COLO668 (cell line): ENCODE results near the gene BCL7B.
"Not testable (repeated sequence)": the region's sequence is repeated elsewhere in the genome, so short reads cannot be mapped to it uniquely, and the experiment has no call there.

Source experiments
- DNase-seq: peaks from one replicate; lab custom pipeline; 2025; ENCODE audit not compliant: unreplicated experiment; lab: John Stamatoyannopoulos, UW

The BCL7B gene

DNA sequence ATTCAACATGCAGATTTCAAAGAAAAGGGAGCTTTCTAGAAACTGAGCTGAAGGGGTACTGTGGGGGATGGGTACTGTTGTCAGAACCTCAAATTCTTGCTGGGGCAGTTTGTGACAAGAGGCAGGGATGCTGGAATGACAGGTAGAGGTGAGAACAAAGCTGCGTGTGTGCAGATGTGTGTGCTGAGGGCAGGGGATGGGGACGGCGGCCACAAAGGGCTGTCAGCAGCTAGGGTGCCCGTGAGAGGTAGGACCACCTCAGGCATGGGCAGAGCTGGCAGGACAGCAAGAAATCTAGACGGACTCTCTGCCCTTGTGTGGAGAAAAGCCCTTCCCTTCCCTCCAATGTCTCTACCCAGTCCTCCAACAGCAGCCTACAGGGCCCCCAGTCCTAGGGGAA is 21.0 kb downstream of the BCL7B start:
- DNase-seq: no peak

DNA sequence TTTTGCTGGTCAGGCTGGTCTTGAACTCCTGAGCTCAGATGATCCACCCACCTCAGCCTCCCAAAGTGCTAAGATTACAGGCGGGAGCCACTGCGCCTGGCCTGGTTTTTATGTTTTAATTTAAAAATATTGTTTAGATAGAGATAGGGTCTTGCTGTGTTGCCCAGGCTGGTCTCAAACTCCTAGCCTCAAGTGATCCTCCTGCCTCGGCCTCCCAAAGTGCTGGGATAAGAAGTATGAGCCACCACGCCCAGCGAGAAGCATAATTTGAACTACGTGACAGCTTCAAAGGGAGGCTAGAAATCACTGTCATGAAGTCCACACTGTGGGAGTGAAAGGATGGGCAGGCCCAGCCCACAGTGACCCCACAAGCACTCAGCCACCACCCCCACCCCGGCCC is 21.6 kb downstream of the BCL7B start:
- not testable (repeated sequence) for DNase-seq

DNA sequence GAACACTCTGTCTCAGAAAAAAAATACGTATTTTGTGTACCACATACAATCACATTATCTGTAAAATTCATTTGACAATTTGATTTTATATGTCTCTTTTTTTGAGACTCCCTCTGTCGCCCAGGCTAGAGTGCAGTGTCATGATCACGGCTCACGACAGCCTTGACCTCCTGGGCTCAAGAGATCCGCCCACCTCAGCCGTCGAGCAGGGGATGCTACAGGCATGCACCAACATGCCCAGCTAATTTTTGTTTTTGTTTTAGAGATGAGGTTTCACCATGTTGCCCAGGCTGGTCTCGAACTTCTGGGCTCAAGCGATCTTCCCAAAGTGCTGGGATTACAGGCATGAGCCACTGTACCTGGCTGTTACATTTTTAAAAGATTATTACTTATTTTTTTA is 23.7 kb downstream of the BCL7B start:
- DNase-seq: no peak

DNA sequence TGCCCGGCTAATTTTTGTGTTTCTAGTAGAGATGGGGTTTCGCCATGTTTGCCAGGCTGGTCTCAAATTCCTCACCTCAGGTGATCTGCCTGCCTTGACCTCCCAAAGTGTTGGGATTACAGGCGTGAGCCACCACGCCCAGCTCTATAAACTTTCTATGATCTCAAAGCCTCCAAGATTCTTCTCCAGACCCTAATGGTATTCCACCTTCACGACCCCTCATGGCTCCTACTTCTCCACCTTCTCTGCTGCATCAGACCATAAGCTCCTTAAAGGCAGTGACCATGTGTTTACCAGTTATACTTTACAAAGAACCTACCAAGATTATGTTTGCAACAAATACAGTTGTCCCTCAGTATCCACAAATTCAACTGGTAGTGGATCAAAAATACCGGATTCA is 25.3 kb downstream of the BCL7B start:
- DNase-seq: no peak

DNA sequence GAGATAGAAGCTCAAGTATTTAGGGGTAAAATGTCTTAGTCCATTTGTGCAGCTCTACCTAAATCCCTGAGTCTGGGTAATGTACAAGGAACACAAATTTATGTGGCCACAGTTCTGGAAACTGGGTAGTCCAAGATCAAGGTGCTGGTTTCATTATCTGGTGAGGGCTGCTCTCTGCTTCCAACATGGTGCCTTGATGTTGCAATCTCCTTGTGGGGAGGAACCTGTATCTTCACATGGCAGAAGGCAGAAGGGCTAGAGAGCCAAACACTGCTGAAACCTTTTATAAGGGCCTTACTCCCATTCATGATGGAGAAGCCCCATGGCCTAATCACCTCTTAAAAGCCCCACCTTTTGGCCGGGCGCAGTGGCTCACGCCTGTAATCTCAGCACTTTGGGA is 26.7 kb downstream of the BCL7B start:
- DNase-seq: no peak

DNA sequence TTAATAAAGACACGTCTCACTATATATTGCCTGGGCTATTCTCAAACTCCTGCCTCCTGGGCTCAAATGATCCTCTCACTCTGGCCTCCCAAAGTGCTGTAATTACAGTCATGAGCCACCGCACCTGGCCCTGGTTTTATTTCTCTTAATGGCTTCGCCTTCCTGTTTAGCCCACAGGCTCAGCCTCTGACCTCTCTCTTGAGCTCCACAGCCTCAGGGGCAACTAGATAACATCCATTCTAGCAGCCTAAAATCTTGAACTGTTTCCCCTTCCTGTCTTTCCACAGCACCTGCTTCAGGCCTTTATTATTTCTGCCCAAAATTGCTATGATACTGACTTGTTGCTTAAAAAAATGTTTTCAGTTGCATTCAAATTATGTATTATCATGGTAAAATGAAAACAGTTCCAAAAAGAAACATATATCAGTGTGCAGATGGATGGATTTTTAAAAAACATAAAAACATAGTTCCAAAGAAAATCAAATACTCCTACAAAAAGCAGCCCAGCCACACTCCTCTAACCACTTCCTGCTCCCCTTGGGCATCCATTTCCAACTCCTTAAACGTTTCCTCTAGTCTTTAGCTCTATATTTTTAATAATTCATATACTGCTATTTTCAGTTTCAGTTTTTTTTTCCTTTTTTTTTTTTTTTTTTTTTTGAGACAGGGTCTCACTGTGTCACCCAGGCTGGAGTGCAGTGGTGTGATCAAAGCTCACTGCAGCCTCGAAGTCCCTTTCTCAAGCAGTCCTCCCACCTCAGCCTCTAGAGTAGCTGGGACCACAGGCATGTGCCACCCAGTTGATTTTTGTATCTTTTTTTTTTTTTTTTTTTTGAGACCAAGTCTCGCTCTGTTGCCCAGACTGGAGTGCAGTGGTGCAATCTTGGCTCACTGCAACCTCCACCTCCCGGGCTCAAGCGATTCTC is 30.3 kb downstream of the BCL7B start:
- peak; percentile 52 for DNase-seq

DNA sequence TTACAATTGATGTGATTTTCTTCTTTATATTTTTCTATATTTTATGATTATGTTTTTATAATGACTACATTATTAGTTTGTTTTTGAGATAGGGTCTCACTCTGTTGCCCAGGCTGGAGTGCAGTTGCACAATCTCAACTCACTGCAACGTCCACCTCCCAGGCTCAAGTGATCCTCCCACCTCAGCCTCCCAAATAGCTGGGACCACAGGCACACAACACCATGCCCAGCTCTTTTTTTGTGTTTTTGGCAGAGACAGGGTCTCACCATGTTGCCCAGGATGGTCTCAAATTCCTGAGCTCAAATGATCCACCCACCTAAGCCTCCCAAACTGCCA is 31.4 kb downstream of the BCL7B start:
- DNase-seq: not testable (repeated sequence)

DNA sequence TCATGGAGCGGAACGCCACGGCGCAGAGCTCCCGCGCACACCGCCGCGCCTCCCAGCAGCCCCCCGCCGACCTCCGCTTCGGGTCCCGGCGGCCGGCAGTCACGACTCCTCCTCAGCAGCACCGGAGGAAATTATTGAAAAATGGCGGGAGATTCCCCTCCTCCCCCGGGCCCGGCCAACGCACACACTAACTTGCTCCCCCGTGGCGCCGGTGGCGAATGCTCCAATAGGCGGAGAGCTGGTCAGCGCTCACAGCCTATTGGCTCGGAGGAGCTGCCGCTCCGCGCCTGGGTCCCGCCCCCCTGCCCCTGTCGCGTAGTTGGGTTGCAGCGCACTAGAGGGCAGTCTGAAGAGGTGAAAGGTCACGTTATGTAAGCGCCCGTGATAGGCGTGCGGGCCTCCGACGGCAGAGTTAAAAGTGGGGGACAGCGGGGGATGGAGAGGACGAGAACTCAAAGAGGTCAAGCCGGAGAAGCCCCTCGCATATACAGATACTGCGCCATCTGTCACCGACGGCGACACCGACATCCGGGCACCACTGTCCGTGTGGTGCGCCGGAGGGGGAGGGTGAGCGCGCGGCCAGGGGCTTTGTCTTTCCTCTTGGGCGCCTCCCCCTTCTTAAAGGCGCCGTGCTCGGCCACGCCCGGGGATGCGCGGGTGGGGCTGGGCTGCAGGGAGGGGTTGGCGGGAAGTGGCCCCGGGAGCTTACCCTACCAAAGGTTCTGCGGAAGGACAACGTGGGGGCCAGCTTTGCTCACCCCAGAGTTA is 35.2 kb downstream of the BCL7B start, which contains the start of gene BAZ1B:
TSS of gene BAZ1B (minus strand) at position 189 of the 768 bp plus-strand sequence. CDS start 360 bp downstream, outside the sequence.
- DNase-seq: peak; percentile 98

DNA sequence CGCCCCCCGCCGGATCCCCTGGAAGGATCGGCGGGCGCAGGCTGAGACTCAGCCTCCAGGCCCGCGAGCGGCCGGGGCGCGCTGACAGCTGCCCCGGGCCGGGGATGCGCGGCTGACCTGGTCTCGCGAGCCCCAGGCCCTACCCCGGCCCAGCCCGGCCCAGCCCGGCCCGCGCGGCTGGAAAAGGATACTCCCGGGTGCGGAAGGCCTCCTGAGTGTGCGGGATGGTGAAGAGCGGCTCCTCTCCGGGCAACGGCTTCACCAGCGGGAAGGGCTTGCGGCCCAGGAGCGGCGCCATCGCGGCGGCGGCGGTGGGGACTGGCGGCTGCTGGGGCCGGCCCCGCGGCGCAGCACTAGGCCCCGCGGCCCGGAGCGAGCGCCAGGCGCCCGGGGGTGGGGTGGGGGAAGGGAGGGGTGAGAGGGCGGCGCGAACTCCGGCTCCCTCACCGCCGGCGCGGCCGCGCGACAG is 35.8 kb downstream of the BCL7B start:
- DNase-seq: peak; percentile 83

DNA sequence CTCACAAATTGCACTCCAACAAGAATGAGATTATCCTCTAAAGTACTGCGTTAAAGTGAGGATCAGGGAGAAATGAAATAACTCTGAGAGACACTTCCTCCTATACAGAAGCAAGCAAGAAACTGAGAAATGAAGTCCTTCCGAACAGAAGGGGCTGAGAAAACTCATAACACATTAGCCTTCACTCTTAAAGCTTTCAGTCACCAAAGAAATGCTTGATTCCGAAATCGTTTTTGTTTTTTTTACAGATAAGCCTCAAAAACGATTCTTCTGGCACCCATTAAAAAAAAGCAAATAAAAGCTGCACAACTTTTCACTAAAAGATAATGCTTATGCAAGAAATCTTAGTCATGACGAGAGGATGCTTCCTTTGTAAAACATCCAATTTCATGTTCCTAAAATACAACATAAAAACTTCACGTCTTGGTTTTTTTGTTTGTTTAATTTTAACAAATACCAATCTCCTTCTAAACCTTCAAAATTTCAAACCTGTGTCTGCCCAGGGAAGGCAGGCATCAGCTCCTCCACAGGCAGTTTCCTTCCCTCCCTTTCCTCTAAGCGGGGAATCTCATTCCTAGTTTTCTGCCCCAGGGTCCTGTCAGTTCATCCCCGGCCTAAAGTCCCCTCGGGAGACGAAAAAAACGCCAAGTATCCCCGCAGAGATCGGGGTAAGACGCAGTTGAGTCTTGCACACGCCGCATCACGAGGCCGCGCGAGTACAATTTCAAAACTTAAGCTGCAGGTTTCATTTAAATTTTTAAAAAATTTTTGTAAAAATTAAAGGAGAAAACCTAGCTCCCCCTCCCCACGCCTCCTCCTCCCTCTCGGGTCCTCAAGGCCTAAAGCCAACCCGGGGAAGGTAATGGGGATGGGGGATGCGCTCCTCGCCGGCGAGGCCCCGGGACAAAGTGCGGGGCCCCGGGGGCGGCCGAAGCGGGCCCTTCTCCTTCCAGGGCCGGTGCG is 36.5 kb downstream of the BCL7B start:
- DNase-seq: no peak

DNA sequence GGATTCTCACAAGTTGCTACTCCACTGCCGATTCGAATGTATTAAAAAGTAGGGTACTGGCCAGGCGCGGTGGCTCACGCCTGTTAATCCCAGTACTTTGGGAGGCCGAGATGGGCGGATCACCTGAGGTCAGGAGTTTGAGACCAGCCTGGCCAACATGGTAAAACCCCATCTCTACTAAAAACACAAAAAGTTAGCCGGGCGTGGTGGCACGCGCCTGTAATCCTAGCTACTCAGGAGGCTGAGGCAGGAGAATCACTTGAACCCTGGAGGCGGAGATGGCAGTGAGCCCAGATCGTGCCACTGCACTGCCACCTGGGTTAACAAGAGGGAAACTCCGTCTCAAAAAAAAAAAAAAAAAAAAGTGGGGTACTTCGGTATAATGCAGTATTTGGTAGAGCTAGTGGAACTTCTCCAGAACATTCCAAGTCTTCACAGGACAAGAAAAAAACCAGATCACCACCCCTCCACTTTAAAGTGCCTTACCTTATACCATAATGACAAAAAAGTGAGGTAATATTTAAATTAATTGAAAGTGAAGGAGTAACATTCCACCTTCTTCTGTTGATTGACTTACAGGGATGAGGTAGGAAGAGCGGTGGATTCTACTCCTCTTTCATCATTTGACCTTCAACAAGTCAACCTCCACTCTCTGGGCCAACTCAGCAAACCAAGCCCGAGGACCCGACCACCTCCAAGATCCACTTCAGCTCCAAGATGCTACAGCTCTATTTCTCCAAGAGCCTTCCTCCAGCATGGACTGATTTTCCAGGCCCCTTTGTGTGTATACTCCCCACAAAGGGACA is 37.4 kb downstream of the BCL7B start:
- DNase-seq: peak; percentile 3

DNA sequence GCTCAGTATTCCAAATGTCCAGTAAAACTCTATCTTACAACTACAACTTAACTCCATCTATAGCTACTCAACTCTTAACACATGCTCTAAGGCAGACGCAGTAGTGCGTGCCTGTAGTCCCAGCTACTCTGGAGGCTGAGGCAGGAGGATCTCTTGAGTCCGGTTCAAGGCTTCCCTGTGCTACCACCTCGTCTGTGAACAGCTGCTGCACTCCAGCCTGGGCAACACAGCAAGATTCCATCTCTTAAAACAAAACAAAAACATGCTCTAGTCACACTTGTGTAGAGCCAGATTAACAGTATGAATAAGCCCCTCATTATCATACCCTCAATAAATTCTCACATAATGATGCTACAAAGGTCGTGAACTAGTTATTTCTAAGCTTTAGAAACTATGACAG is 39.0 kb downstream of the BCL7B start:
- DNase-seq: no peak

DNA sequence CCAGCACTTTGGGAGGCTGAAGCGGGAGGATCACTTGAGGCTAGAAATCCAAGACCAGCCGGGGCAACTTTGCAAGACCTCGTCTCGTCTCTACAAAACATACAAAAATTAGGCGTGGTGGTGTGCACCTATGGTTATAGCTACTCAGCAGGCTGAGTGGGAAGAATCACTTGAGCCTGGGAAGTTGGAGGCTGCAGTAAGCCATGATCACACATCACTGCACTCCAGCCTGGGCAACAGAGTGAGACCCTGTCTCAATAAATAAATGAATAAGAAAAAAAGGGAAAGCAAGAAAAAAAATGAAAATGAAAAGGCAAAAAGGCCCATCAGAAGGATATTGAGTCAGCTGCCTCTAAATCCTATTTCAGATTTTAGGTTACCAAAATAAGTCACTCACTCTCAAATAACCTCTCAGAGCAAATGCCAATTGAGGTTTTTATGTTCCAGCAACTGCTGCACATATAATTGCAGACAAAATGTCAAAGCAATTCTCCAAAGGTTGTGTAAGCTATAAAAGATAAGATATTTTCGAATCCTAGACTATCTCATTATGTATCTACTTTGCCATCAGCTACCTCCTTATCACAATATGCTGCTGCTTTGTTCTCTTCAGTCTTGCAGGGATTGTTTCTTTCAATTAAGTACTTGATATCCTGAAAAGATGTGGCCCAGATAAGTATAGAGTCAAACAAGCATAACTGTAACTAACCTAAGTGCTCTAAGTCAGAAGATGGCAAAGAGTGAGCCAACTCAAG is 40.1 kb downstream of the BCL7B start:
- DNase-seq: no peak

DNA sequence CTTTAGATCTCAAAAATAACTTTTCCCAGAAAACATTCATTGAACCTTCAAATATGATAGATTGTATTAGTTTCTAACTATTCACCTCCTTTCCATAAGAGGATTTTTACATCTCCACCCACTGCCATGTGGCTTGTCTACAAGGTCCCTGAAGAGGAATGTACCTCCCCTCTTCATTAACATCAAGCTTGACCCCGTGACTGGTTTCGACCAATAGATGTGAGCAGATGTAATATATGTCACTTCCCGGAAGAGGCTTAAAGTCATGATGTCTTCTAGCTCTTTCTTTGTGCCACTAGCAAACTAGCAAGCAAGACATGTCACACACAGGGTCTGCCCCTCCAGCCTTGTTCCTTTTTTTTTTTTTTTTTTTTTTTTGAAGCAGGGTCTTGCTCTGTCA is 42.3 kb downstream of the BCL7B start:
- no peak for DNase-seq

DNA sequence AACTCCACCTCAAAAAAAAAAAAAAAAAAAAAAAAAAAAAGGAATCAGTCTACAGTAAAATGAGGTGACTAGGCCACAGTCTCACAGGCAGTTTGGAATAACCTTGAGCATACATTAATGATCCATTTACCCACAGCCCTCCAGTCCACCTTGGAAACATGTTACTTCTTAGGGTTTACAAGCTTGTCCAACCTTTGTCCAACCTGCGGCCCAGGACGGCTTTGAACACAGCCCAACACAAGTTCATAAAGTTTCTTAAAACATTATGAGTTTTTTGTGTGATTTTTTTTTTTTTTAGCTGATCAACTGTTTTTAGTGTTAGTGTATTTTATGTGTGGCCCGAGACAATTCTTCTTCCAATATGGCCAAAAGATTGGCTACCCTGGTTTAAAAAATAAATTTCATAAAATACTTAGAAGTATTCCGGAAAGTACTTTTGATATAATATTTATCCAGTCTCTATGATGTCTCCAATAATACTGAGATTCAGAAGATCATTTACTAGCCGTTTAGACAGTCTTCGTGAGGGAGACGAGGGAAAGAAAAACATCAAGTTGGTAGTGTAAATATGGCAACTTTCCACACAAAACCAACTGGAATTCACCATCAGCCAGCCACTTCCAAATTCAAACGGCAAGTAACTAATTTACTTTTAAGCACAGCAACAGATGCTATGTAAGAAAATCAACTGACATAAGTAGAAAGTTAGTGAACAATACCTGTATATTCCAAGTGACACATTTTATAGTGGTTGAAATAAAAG is 45.3 kb downstream of the BCL7B start:
- DNase-seq: no peak

DNA sequence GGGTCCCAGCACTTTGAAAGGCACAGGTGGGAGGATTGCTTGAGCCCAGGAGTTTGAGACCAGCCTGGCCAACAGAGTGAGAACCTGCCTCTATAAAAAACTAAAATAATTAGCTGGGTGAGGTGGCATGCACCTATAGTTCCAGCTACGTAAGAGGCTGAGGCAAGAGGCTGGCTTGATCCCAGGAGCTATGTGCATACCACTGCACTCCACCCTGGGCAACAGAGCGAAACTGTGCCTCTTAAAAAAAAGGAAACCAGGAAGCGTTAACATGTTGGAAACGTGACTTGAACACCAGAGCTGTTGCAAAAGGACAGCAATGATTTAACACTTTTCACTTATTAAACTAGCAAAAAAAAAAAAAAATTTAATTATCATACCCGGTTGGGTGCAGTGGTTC is 48.0 kb downstream of the BCL7B start:
- no peak for DNase-seq

DNA sequence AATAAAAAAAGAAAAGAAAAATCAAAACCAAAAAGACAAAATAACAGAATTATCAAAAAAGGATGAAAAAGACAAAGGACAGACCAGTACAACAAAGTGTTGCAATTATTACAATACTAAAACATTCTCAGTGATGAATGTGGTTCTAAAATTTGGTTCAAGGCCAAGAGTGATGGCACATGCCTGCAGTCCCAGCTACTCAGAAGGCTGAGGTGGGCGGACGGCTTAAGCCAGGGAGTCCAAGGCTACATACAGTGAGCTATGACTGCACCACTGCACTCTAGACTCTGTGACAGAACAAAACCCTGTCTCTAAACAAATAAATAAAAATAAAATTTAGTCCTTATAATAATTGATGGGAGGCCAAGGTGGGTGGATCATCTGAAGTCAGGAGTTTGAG is 49.9 kb downstream of the BCL7B start:
- no peak for DNase-seq

DNA sequence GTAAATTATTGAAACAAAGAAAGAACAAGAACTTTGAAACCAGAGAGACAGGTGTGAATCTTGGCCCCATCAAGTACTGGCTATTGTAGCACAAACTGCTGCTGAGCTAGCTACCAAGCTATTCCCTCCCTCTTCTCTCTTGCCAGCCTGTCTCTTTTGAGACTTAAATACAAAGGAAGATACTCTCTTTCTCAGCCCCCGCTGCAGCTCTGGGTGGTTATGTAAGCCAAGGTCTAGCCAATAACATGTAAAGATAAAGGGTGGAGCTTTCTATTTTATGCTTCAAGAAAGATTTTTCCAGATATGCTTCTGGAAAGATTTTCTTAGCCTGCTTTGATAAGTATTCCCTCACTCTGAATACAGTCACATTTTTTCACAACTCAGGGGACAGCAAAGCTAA is 52.6 kb downstream of the BCL7B start:
- no peak for DNase-seq

DNA sequence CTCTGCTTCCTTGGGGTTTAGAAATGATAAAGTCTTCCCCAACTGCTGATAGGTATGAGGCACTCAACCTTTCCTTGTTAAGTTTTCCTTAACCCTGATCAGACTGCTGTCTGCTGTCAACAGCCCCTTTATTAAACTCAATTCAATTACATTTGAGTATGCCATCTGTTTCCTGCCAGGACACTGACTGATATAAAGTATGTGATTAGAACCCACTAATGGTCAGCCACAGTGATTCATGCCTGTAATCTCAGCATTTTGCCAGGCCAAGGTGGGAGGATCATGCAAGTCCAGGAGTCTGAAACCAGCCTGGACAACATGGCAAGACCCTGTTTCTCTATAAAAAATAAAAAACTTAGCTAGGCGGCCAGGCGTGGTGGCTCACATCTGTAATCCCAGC is 53.5 kb downstream of the BCL7B start:
- DNase-seq: no peak
